ENCODE results near the gene PSMA4.

PSMA4 gene

GRCh38 chr15:78570710-78571109 is 30.5 kb downstream of the PSMA4 start:
- H3K4me1 ChIP-seq: peaks cover 32% of the 10 kb centered on the region
- TF ChIP-seq Cebpa-rat (IDR thresholded peaks at IDR 0.05): no peak
- no peak overlapping the region for H3K4me3 ChIP-seq
- H3K9me3 ChIP-seq: no peaks in the 10 kb centered on the region
- H3K27me3 ChIP-seq: no peaks in the 10 kb centered on the region
- H3K4me2 ChIP-seq: no peak overlapping the region
- no peaks in the 10 kb centered on the region for H3K36me3 ChIP-seq
- H3K9ac ChIP-seq: no peak overlapping the region
- peaks cover 14% of the 10 kb centered on the region for H4K20me1 ChIP-seq
- no peak overlapping the region for H3K27ac ChIP-seq

- no peak overlapping the region for H3K9ac ChIP-seq
- TF ChIP-seq Cebpa-rat (IDR thresholded peaks at IDR 0.05): no peak
Observed at GRCh38 chr15:78571382-78571781, 31.1 kb downstream of the PSMA4 start.

GRCh38 chr15:78573416-78573815 is 33.2 kb downstream of the PSMA4 start:
- TF ChIP-seq Cebpa-rat (IDR thresholded peaks at IDR 0.05): no peak
- no peak overlapping the region for H3K4me2 ChIP-seq
- H3K27me3 ChIP-seq: no peaks in the 10 kb centered on the region
- H3K36me3 ChIP-seq: no peaks in the 10 kb centered on the region
- no peaks in the 10 kb centered on the region for H3K9me3 ChIP-seq
- no peak overlapping the region for H3K9ac ChIP-seq
- H3K4me3 ChIP-seq: no peak overlapping the region
- peaks cover 26% of the 10 kb centered on the region for H4K20me1 ChIP-seq
- no peak overlapping the region for H3K27ac ChIP-seq
- peaks cover 11% of the 10 kb centered on the region for H3K4me1 ChIP-seq

More at GRCh38 chr15:78571382-78571781, 31.1 kb downstream of the PSMA4 start:
- Histone ChIP-seq H3K27ac (no peak overlapping the region), H3K4me2 (no peak overlapping the region), H3K4me1 (peaks cover 29% of the 10 kb centered on the region), H3K9me3 (no peaks in the 10 kb centered on the region), H3K36me3 (no peaks in the 10 kb centered on the region), H3K27me3 (no peaks in the 10 kb centered on the region), H3K4me3 (no peak overlapping the region), H4K20me1 (peaks cover 14% of the 10 kb centered on the region)

- no peak overlapping the region for H3K4me2 ChIP-seq
- no peak overlapping the region for H3K4me3 ChIP-seq
- no peaks in the 10 kb centered on the region for H3K9me3 ChIP-seq
- no peaks in the 10 kb centered on the region for H3K36me3 ChIP-seq
- no peak overlapping the region for H3K27ac ChIP-seq
- peaks cover 26% of the 10 kb centered on the region for H4K20me1 ChIP-seq
- TF ChIP-seq Cebpa-rat (IDR thresholded peaks at IDR 0.05): no peak
- peaks cover 11% of the 10 kb centered on the region for H3K4me1 ChIP-seq
- no peak overlapping the region for H3K9ac ChIP-seq
- no peaks in the 10 kb centered on the region for H3K27me3 ChIP-seq
Observed at GRCh38 chr15:78574944-78575343, 34.7 kb downstream of the PSMA4 start.

DNA sequence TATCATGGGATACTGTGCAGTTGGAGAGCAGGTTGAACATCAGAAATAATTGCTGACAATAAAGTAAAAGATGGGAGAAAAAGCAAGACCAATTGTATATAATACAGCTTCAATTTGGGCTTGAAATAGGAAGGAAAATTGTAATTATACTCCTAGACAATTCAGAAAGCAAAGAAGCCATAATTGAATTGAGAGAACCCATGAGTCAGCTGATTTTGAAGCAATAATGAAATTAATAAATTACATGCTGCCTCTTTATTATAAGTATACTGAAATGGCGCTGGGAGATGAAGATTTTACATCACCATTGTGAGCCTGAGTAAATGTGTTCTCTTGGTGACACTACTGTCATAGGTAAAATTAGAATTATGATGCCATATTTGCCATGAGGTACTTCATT is 57.3 kb downstream of the PSMA4 start:
- no peaks in the 10 kb centered on the region for H4K20me1 ChIP-seq
- no peak overlapping the region for H3K4me2 ChIP-seq
- TF ChIP-seq Cebpa-rat (IDR thresholded peaks at IDR 0.05): no peak
- H3K27me3 ChIP-seq: no peaks in the 10 kb centered on the region
- no peak overlapping the region for H3K4me3 ChIP-seq
- no peak overlapping the region for H3K27ac ChIP-seq
- no peak overlapping the region for H3K9ac ChIP-seq
- no peaks in the 10 kb centered on the region for H3K9me3 ChIP-seq
- no peaks in the 10 kb centered on the region for H3K4me1 ChIP-seq
- peaks cover 55% of the 10 kb centered on the region for H3K36me3 ChIP-seq

- H3K36me3 ChIP-seq: peaks cover 49% of the 10 kb centered on the region
- no peak overlapping the region for H3K9ac ChIP-seq
- H3K27ac ChIP-seq: no peak overlapping the region
- no peaks in the 10 kb centered on the region for H3K4me1 ChIP-seq
- no peaks in the 10 kb centered on the region for H4K20me1 ChIP-seq
- no peaks in the 10 kb centered on the region for H3K9me3 ChIP-seq
- no peak overlapping the region for H3K4me3 ChIP-seq
- no peak for TF ChIP-seq Cebpa-rat (IDR thresholded peaks at IDR 0.05)
- no peak overlapping the region for H3K4me2 ChIP-seq
- no peaks in the 10 kb centered on the region for H3K27me3 ChIP-seq
Observed at GRCh38 chr15:78598348-78598747, 58.1 kb downstream of the PSMA4 start.

DNA sequence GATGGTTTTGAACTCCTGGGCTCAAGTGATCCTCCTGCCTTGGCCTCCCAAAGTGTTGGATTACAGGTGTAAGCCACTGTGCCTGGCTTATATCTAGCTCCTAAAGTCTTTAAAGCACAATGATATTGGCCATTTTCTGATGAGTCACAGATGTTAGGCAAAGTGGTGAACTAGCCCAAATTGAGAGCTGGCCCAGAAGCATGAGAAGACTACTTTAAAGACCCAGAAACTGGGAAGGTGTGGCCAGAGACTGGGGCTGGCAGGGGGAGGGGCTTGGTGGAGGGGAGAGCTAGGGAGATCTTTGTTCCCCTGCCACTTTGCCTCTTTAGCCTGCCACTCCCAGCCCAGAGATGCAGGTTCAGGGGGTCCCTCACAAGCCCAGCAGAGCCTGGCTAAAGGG is 58.9 kb downstream of the PSMA4 start:
- Histone ChIP-seq H3K36me3 (peaks cover 41% of the 10 kb centered on the region), H3K9me3 (no peaks in the 10 kb centered on the region), H3K27ac (no peak overlapping the region), H4K20me1 (no peaks in the 10 kb centered on the region), H3K4me3 (no peak overlapping the region), H3K4me2 (no peak overlapping the region), H3K4me1 (no peaks in the 10 kb centered on the region), H3K27me3 (no peaks in the 10 kb centered on the region), H3K9ac (no peak overlapping the region)
- TF ChIP-seq Cebpa-rat (IDR thresholded peaks at IDR 0.05): no peak
